Epithelial cell of proximal tubule (primary cell): ENCODE results near the gene DENND1A. TPM values are rescaled to one million over a fixed set of nuclear protein-coding genes. Genes with fewer than 3 reads are reported as not detected.

Experiments used
- DNase-seq: peaks from one replicate; pipeline ENCODE4 v3.0.0-alpha.2; 2011; ENCODE audit warnings: low read depth
- H3K4me3 ChIP-seq: 2 replicates; pipeline ENCODE4 v1.5.1; 2011; ENCODE audit warnings: low read depth, mild to moderate bottlenecking, low read length
- total RNA-seq: library from RNA; depleted of rRNA; stranded (reverse); fragments of >200 nt; gene quantifications from 2 replicates; pipeline ENCODE4 v1.2.3, GENCODE V29; 2015
- TF ChIP-seq, protein P1 (sequence below): conservative IDR thresholded peaks from 2 replicates; pipeline ENCODE4 v1.5.1; 2012; ENCODE audit warnings: low read depth, mild to moderate bottlenecking, low read length

DENND1A gene
- total RNA-seq, 1 donor from 2014 or later: 26.6 TPM

DNA sequence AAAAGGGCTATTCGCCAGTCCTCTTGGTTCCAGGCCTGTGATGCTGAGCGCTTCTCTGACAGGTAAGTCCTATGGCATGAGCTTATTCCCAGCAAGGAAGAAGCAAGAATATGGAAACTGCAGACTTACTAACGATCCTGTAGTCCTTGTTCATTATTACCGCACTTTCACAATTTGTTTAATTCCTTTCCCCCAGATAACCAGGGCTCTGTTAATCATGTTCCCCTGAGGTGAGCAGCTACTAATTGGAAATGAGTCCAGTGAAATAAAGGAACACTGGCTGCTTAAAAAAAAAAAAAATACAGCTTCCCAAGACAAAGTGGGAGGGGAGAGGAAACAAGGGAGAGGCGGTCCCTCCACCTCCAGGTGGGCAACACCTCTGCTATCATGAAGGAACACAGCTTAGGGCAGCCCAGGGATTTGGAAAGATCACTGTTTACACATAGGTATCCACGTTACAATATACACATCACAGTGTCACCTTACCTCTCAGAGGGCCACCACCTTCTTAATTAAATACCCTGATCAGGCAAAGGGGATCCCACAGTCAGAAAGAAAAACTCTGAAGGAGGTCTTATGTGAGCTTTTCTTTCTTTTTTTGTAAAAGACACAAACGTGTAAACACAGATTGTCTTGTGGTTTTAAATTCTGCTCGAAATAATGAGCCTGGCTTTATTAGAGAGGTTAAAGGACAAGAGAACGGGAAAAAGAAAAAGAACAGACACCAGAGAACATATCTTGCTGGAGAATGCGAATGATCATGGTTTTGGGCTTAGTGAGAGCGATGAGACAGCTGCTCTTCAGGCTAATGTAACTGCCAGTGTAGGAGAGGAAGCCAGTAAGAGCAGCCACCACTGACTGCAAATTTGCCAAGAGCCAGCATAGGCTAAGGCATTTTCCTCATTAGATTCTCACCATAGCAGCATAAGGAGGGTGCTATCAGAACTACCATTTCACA lies 315.3 kb downstream of the DENND1A start:
- TF ChIP-seq, protein P1, sequence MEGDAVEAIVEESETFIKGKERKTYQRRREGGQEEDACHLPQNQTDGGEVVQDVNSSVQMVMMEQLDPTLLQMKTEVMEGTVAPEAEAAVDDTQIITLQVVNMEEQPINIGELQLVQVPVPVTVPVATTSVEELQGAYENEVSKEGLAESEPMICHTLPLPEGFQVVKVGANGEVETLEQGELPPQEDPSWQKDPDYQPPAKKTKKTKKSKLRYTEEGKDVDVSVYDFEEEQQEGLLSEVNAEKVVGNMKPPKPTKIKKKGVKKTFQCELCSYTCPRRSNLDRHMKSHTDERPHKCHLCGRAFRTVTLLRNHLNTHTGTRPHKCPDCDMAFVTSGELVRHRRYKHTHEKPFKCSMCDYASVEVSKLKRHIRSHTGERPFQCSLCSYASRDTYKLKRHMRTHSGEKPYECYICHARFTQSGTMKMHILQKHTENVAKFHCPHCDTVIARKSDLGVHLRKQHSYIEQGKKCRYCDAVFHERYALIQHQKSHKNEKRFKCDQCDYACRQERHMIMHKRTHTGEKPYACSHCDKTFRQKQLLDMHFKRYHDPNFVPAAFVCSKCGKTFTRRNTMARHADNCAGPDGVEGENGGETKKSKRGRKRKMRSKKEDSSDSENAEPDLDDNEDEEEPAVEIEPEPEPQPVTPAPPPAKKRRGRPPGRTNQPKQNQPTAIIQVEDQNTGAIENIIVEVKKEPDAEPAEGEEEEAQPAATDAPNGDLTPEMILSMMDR: no peak
- no peak for DNase-seq
- no peak overlapping the region for H3K4me3 ChIP-seq

DNA sequence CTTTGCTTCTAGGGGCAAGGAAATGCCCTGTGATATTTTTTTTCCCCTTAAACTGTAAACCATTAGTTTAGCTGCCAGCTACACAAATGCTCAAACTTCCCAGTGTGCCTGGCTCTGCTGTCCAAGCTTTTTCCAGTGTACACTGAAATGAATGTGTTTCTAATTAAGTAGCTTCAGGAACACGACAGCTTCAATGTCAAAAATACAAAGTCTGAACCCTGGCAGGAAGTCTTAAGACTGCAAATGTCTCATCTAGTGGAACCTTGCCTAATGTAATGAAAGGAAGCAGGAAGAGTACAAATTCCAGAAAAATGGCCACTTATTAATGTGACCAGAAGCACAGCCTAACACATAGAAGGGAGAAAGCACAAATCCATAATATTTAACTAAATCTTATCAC lies 318.7 kb downstream of the DENND1A start:
- DNase-seq: no peak

DNA sequence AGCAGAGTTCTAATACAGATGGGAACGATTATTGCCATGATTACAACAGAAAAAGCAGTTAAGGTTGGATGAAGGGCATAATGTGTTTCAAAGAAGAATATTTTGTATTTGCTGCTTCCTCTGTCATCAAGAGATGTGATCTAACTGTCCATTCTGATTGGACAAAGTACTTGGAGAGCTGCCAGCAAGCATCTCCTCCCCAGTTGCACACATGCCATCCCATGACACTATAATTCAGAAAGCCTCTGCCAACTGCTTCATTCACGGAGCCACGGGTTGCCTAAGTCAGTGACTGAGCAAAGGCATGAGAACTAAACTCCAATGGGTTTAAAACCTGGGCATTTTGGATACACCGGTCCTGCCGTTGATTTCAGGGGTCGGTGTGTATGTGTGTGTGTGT lies 320.1 kb downstream of the DENND1A start:
- no peak for DNase-seq
- TF ChIP-seq, protein P1: no peak

More for the DNA sequence above, 318.7 kb downstream of the DENND1A start:
- H3K4me3 ChIP-seq: no peak overlapping the region
- TF ChIP-seq, protein P1: no peak

GRCh38 chr9:123608104-123608503 lies 321.8 kb downstream of the DENND1A start:
- no peak for DNase-seq
- TF ChIP-seq, protein P1: no peak
- H3K4me3 ChIP-seq: no peak overlapping the region

More for the DNA sequence above, 320.1 kb downstream of the DENND1A start:
- no peak overlapping the region for H3K4me3 ChIP-seq

DNA sequence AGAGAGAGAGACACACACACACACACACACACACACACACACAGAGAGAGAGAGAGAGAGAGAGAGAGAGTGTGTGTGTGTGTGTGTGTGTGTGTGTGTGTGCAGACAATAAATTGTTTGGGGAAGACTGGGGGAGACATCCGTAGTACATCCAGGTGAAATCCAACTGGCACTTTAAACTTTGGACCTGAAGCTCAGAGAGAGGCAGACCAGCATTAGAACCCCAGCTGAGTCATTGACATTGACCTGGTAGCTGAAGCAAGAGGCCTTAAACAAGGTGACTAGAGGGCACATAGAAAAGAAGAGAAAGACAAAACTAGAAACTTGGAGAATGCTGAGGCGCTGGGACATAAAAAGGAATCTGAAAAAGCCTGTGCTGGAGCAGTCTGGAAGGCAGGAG lies 322.4 kb downstream of the DENND1A start:
- no peak overlapping the region for H3K4me3 ChIP-seq
- TF ChIP-seq, protein P1: no peak
- DNase-seq: no peak

- H3K4me3 ChIP-seq: no peak overlapping the region
- TF ChIP-seq, protein P1: no peak
- no peak for DNase-seq
These were observed 323.8 kb downstream of the DENND1A start for GRCh38 chr9:123606141-123606540.
